ENCODE results near the gene MROH8.

MROH8 gene

DNA sequence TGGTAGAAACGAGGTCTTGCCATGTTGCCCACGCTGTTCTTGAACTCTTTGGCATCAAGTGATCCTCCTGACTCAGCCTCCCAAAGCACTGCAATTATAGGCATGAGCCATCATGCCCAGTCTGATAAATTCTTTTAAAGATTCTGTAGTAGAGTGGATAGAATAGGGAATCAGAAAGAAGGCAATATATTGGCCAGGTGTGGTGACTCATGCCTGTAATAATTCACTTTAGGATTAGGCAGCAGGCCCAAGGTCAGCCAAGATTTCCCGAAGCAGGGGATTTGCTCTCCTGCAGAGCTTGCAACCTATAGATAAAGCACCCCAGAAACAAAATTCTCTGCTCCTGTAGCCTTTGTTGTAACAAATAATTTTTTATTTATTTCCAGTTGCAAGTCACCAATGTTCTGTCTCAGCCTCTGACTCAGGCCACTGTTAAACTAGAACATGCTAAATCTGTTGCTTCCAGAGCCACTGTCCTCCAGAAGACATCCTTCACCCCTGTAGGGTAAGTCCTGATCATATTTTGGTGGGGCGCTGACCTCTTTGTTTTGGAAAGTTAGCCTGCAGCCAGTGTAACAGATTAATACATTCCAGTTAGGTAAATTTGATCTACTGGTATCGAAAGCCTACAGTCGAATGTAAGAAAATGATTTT lies 30.4 kb upstream of the MROH8 start:
- no peak overlapping the region for H3K27ac ChIP-seq (ENCODE audit: low read depth, low read length)
- H3K9ac ChIP-seq (ENCODE audit: low read depth, low read length) = no peak overlapping the region
- no peak overlapping the region for H3K4me3 ChIP-seq (ENCODE audit: low read length)
- no peaks in the 10 kb centered on the region for H3K4me1 ChIP-seq (ENCODE audit: insufficient read depth, low read length)
- no peaks in the 10 kb centered on the region for H3K27me3 ChIP-seq (ENCODE audit: insufficient read depth, low read length)
- H3K9me3 ChIP-seq (ENCODE audit: insufficient read depth, low read depth, low read length) = no peaks in the 10 kb centered on the region
- 98% methylated on average over 6 of the region's 6 CpGs for WGBS
- peaks cover 95% of the 10 kb centered on the region for H3K36me3 ChIP-seq (ENCODE audit: insufficient read depth, low read length)

GRCh38 chr20:37209193-37209592 lies 29.8 kb upstream of the MROH8 start:
- 96% methylated on average over 3 of the region's 3 CpGs for WGBS
- Histone ChIP-seq H3K27ac (ENCODE audit: low read depth, low read length) (no peak overlapping the region), H3K4me3 (ENCODE audit: low read length) (no peak overlapping the region), H3K9ac (ENCODE audit: low read depth, low read length) (no peak overlapping the region), H3K36me3 (ENCODE audit: insufficient read depth, low read length) (peaks cover 95% of the 10 kb centered on the region), H3K4me1 (ENCODE audit: insufficient read depth, low read length) (no peaks in the 10 kb centered on the region), H3K9me3 (ENCODE audit: insufficient read depth, low read depth, low read length) (no peaks in the 10 kb centered on the region), H3K27me3 (ENCODE audit: insufficient read depth, low read length) (no peaks in the 10 kb centered on the region)

DNA sequence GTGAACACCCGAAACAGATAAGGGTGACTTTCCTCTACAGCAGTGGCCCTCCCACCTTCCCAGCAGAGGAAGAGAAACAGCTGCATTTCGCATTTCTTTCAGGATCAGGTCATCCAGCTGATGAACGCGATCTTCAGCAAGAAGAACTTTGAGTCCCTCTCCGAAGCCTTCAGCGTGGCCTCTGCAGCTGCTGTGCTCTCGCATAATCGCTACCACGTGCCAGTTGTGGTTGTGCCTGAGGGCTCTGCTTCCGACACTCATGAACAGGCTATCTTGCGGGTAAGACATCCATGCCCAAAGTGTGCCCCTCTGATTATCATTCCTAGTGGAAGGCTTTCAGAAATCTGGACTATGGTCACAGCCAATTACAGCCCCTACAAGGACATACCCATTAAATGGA lies 27.8 kb upstream of the MROH8 start:
- Histone ChIP-seq H3K9ac (ENCODE audit: low read depth, low read length) (no peak overlapping the region), H3K27ac (ENCODE audit: low read depth, low read length) (no peak overlapping the region), H3K4me3 (ENCODE audit: low read length) (no peak overlapping the region), H3K9me3 (ENCODE audit: insufficient read depth, low read depth, low read length) (no peaks in the 10 kb centered on the region), H3K36me3 (ENCODE audit: insufficient read depth, low read length) (peaks cover 94% of the 10 kb centered on the region), H3K27me3 (ENCODE audit: insufficient read depth, low read length) (no peaks in the 10 kb centered on the region), H3K4me1 (ENCODE audit: insufficient read depth, low read length) (peaks cover under 1% of the 10 kb centered on the region; the same call in 1 of the 2 replicates)
- 97% methylated on average over 11 of the region's 11 CpGs for WGBS

- peaks cover 6% of the 10 kb centered on the region; the same call in 1 of the 2 replicates for H3K4me1 ChIP-seq (ENCODE audit: insufficient read depth, low read length)
- H3K4me3 ChIP-seq (ENCODE audit: low read length) = no peak overlapping the region
- 94% methylated on average over 2 of the region's 2 CpGs for WGBS
- peak overlapping the region; percentile 11; the same call in 1 of the 2 replicates for H3K27ac ChIP-seq (ENCODE audit: low read depth, low read length)
- H3K9ac ChIP-seq (ENCODE audit: low read depth, low read length) = no peak overlapping the region
- no peaks in the 10 kb centered on the region for H3K27me3 ChIP-seq (ENCODE audit: insufficient read depth, low read length)
- no peaks in the 10 kb centered on the region for H3K9me3 ChIP-seq (ENCODE audit: insufficient read depth, low read depth, low read length)
- peaks cover 96% of the 10 kb centered on the region for H3K36me3 ChIP-seq (ENCODE audit: insufficient read depth, low read length)
Observed at GRCh38 chr20:37205794-37206193, 26.4 kb upstream of the MROH8 start.

DNA sequence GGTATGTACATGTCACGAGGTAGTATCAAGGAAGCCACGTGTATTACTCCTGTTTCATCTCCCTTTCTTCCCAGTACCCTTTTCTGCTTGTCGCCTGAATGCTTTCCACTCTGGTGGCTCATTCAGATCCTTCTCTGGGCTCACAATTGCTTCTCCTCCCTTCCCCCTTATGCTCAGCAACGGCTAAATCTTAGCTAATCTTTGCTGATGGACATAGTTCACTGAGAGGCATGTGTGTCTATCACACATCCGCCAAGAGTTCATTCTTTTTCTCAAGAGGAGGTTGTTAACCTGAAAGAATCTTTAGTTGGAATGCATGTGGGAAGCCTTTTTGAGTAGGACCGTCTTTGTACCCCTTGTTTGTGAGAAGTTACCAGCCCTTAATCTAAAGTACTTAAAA lies 25.8 kb upstream of the MROH8 start:
- no peak overlapping the region for H3K9ac ChIP-seq (ENCODE audit: low read depth, low read length)
- peaks cover 97% of the 10 kb centered on the region for H3K36me3 ChIP-seq (ENCODE audit: insufficient read depth, low read length)
- WGBS = 93% methylated on average over 6 of the region's 6 CpGs
- H3K27me3 ChIP-seq (ENCODE audit: insufficient read depth, low read length) = no peaks in the 10 kb centered on the region
- peaks cover 6% of the 10 kb centered on the region; the same call in 1 of the 2 replicates for H3K4me1 ChIP-seq (ENCODE audit: insufficient read depth, low read length)
- H3K27ac ChIP-seq (ENCODE audit: low read depth, low read length) = peak overlapping the region; percentile 11; the same call in 1 of the 2 replicates
- H3K9me3 ChIP-seq (ENCODE audit: insufficient read depth, low read depth, low read length) = no peaks in the 10 kb centered on the region
- no peak overlapping the region for H3K4me3 ChIP-seq (ENCODE audit: low read length)

DNA sequence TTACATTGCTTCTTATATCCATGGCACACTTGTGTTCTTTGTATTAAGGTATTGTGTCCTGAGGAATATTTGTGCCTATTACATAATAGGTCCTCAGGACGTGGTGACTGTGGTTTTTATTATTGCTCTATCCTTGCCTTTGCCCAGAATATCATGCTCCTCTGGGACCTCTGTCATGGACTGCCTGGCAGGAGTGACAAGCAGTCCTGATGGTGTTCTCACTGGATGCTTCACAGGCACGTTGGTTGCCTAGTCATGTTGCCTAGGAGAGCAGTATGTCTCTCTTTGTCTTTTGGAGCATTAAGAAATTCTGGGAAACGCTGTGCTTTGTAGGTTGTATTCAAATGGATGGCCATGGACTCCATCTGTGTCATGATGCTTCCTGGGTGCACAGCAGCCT lies 24.7 kb upstream of the MROH8 start:
- Histone ChIP-seq H3K4me3 (ENCODE audit: low read length) (no peak overlapping the region), H3K4me1 (ENCODE audit: insufficient read depth, low read length) (peaks cover 6% of the 10 kb centered on the region; the same call in 1 of the 2 replicates), H3K9ac (ENCODE audit: low read depth, low read length) (no peak overlapping the region), H3K36me3 (ENCODE audit: insufficient read depth, low read length) (peaks cover 97% of the 10 kb centered on the region), H3K27ac (ENCODE audit: low read depth, low read length) (no peak overlapping the region), H3K9me3 (ENCODE audit: insufficient read depth, low read depth, low read length) (no peaks in the 10 kb centered on the region), H3K27me3 (ENCODE audit: insufficient read depth, low read length) (no peaks in the 10 kb centered on the region)
- WGBS = 89% methylated on average over 3 of the region's 3 CpGs

- H3K36me3 ChIP-seq (ENCODE audit: insufficient read depth, low read length) = peaks cover 97% of the 10 kb centered on the region
- H3K4me1 ChIP-seq (ENCODE audit: insufficient read depth, low read length) = peaks cover 6% of the 10 kb centered on the region; the same call in 1 of the 2 replicates
- no peak overlapping the region; the same call in 1 of the 2 replicates for H3K27ac ChIP-seq (ENCODE audit: low read depth, low read length)
- no peaks in the 10 kb centered on the region for H3K9me3 ChIP-seq (ENCODE audit: insufficient read depth, low read depth, low read length)
- WGBS = 86% methylated on average over 6 of the region's 6 CpGs
- no peak overlapping the region for H3K4me3 ChIP-seq (ENCODE audit: low read length)
- H3K9ac ChIP-seq (ENCODE audit: low read depth, low read length) = no peak overlapping the region
- no peaks in the 10 kb centered on the region for H3K27me3 ChIP-seq (ENCODE audit: insufficient read depth, low read length)
Observed at GRCh38 chr20:37202267-37202943, 23.1 kb upstream of the MROH8 start.

DNA sequence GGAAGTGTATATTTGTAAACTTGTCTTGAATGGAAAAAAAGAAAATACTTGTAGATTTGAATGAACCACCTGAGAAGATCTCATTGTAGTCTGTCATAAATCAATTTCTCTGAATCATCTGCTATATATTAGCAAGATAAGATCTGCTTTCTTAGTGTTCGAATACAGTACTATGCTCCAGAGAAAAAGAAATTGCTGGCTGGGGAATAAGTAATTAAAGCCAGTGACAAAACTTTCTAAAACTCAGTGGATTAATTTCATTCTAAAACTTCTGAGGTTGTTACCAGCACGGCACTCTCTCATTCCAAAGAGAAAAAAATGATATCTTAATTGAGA lies 22.4 kb upstream of the MROH8 start:
- H3K4me3 ChIP-seq (ENCODE audit: low read length) = no peak overlapping the region
- peak overlapping the region; percentile 16; the same call in 1 of the 2 replicates for H3K27ac ChIP-seq (ENCODE audit: low read depth, low read length)
- H3K9me3 ChIP-seq (ENCODE audit: insufficient read depth, low read depth, low read length) = no peaks in the 10 kb centered on the region
- peaks cover 96% of the 10 kb centered on the region for H3K36me3 ChIP-seq (ENCODE audit: insufficient read depth, low read length)
- H3K27me3 ChIP-seq (ENCODE audit: insufficient read depth, low read length) = no peaks in the 10 kb centered on the region
- H3K4me1 ChIP-seq (ENCODE audit: insufficient read depth, low read length) = peaks cover 6% of the 10 kb centered on the region; the same call in 1 of the 2 replicates
- 80% methylated on average over 1 of the region's 2 CpGs for WGBS
- H3K9ac ChIP-seq (ENCODE audit: low read depth, low read length) = no peak overlapping the region

GRCh38 chr20:37200926-37201826 lies 21.8 kb upstream of the MROH8 start:
- Histone ChIP-seq H3K27me3 (ENCODE audit: insufficient read depth, low read length) (no peaks in the 10 kb centered on the region), H3K9ac (ENCODE audit: low read depth, low read length) (no peak overlapping the region), H3K9me3 (ENCODE audit: insufficient read depth, low read depth, low read length) (no peaks in the 10 kb centered on the region), H3K27ac (ENCODE audit: low read depth, low read length) (peak overlapping the region; percentile 16; the same call in 1 of the 2 replicates), H3K4me1 (ENCODE audit: insufficient read depth, low read length) (peaks cover 6% of the 10 kb centered on the region; the same call in 1 of the 2 replicates), H3K4me3 (ENCODE audit: low read length) (no peak overlapping the region), H3K36me3 (ENCODE audit: insufficient read depth, low read length) (peaks cover 95% of the 10 kb centered on the region)
- WGBS = 96% methylated on average over 12 of the region's 13 CpGs

- Histone ChIP-seq H3K27me3 (ENCODE audit: insufficient read depth, low read length) (no peaks in the 10 kb centered on the region), H3K27ac (ENCODE audit: low read depth, low read length) (no peak overlapping the region), H3K4me1 (ENCODE audit: insufficient read depth, low read length) (peaks cover 6% of the 10 kb centered on the region; the same call in 1 of the 2 replicates), H3K4me3 (ENCODE audit: low read length) (no peak overlapping the region), H3K36me3 (ENCODE audit: insufficient read depth, low read length) (peaks cover 87% of the 10 kb centered on the region), H3K9ac (ENCODE audit: low read depth, low read length) (no peak overlapping the region), H3K9me3 (ENCODE audit: insufficient read depth, low read depth, low read length) (no peaks in the 10 kb centered on the region)
- 95% methylated on average over 4 of the region's 4 CpGs for WGBS
Observed at GRCh38 chr20:37200376-37200775, 21.0 kb upstream of the MROH8 start.
